Right atrium auricular region (tissue), 2 donors: Measurements from ENCODE around the gene ECM1. TPM values are rescaled to one million over a fixed set of nuclear protein-coding genes. Genes with fewer than 3 reads are reported as not detected.

Experiments
- DNase-seq: peaks from one replicate; pipeline ENCODE4 v3.0.0-alpha.2; 2019; ENCODE audit warnings: low spot score
- H3K27ac ChIP-seq, 2 donors: fragments of 200-600 bp; sonication (generic); 1 replicate in 1 of 2; 2 replicates in 1 of 2; pipeline ENCODE4 v1.5.1; 2016 to 2019
- H3K27me3 ChIP-seq, 2 donors: fragments of 200-600 bp; sonication (generic); one replicate each; pipeline versions ENCODE4 v1.5.1 to v1.6.0; 2017 to 2019
- H3K36me3 ChIP-seq: fragments of 200-600 bp; sonication (generic); one replicate; pipeline ENCODE4 v1.5.1; 2016
- H3K4me1 ChIP-seq, 2 donors: fragments of 200-600 bp; sonication (generic); one replicate each; pipeline versions ENCODE4 v1.5.1 to v1.6.0; 2017 to 2019
- H3K4me3 ChIP-seq, 2 donors: fragments of 200-600 bp; sonication (generic); 1 replicate in 1 of 2; 2 replicates in 1 of 2; pipeline ENCODE4 v1.5.1; 2017 to 2019; ENCODE audit warnings: mild to moderate bottlenecking in 1 of 2, moderate library complexity in 1 of 2
- H3K9me3 ChIP-seq, 2 donors: fragments of 200-600 bp; sonication (generic); one replicate each; pipeline ENCODE4 v1.5.1; 2019
- CTCF ChIP-seq, 2 donors: fragments of 200-600 bp; sonication (generic); IDR thresholded peaks; one replicate each; pipeline ENCODE4 v1.5.1; 2019; ENCODE audit warnings: antibody characterized with exemption in 2 of 2
- total RNA-seq, 2 donors: library from RNA; depleted of rRNA; stranded (reverse); fragments of >200 nt; gene quantifications; one replicate each; pipeline ENCODE4 v1.1.0, GENCODE V29; 2016

ECM1 gene
- total RNA-seq, 2 donors from 2014 or later: 28.6 to 37.2 TPM

- H3K27ac ChIP-seq: peak overlapping the region; percentile 85 to 92
- H3K36me3 ChIP-seq: peaks cover 37% of the 10 kb centered on the region
- H3K4me3 ChIP-seq: no peak overlapping the region
- no peak for DNase-seq
- no peak for TF ChIP-seq CTCF (IDR thresholded peaks at IDR 0.05)
- peaks cover 0 to 55% of the 10 kb centered on the region in 2 donors for H3K4me1 ChIP-seq
- no peaks in the 10 kb centered on the region for H3K9me3 ChIP-seq
- H3K27me3 ChIP-seq: no peaks in the 10 kb centered on the region
These were observed 45.6 kb downstream of the ECM1 start for GRCh38 chr1:150553392-150554085.

GRCh38 chr1:150554086-150554452 lies 46.2 kb downstream of the ECM1 start:
- Histone ChIP-seq H3K36me3 (peaks cover 37% of the 10 kb centered on the region), H3K4me1 (peaks cover 0 to 57% of the 10 kb centered on the region in 2 donors), H3K9me3 (no peaks in the 10 kb centered on the region), H3K27ac (no peak overlapping the region), H3K27me3 (no peaks in the 10 kb centered on the region), H3K4me3 (no peak overlapping the region)
- no peak for DNase-seq
- TF ChIP-seq CTCF (IDR thresholded peaks at IDR 0.05): no peak

- peaks cover 0 to 59% of the 10 kb centered on the region in 2 donors for H3K4me1 ChIP-seq
- peaks cover 37% of the 10 kb centered on the region for H3K36me3 ChIP-seq
These were observed 47.5 kb downstream of the ECM1 start for GRCh38 chr1:150555198-150555970.

GRCh38 chr1:150555971-150556865 lies 48.3 kb downstream of the ECM1 start:
- no peak for DNase-seq
- peaks cover 0 to 56% of the 10 kb centered on the region in 2 donors for H3K4me1 ChIP-seq
- H3K4me3 ChIP-seq: no peak overlapping the region
- H3K36me3 ChIP-seq: peaks cover 37% of the 10 kb centered on the region
- H3K27me3 ChIP-seq: no peaks in the 10 kb centered on the region
- no peak for TF ChIP-seq CTCF (IDR thresholded peaks at IDR 0.05)
- H3K27ac ChIP-seq: no peak overlapping the region
- no peaks in the 10 kb centered on the region for H3K9me3 ChIP-seq

More at GRCh38 chr1:150555198-150555970, 47.5 kb downstream of the ECM1 start:
- H3K27me3 ChIP-seq: no peaks in the 10 kb centered on the region
- DNase-seq: no peak
- no peak overlapping the region for H3K27ac ChIP-seq
- no peaks in the 10 kb centered on the region for H3K9me3 ChIP-seq
- H3K4me3 ChIP-seq: no peak overlapping the region
- no peak for TF ChIP-seq CTCF (IDR thresholded peaks at IDR 0.05)

GRCh38 chr1:150557065-150557600 lies 49.2 kb downstream of the ECM1 start:
- TF ChIP-seq CTCF (IDR thresholded peaks at IDR 0.05): no peak
- peaks cover 0 to 55% of the 10 kb centered on the region in 2 donors for H3K4me1 ChIP-seq
- peaks cover 37% of the 10 kb centered on the region for H3K36me3 ChIP-seq
- no peak overlapping the region for H3K4me3 ChIP-seq
- no peaks in the 10 kb centered on the region for H3K9me3 ChIP-seq
- DNase-seq: no peak
- H3K27ac ChIP-seq: no peak overlapping the region
- no peaks in the 10 kb centered on the region for H3K27me3 ChIP-seq
